HCT116 (cell line): Measurements from ENCODE around the gene NF1. TPM values are rescaled to one million over a fixed set of nuclear protein-coding genes. Genes with fewer than 3 reads are reported as not detected.

Experiments used
- ATAC-seq: fragments of 200-7000 bp; cut with Tn5 transposase; 2 replicates; pipeline ENCODE4 v1.9.1; 2020; ENCODE audit warnings: mild to moderate bottlenecking, moderate library complexity
- BruUV-seq: library from RNA; stranded (reverse); fragments of 400-500 nt; replicated peaks from 2 replicates; lab custom pipeline; 2021; lab: Mats Ljungman, UMichigan
- CTCF ChIA-PET: fragments of 300-600 bp; sonication (Branson Sonifier 250); formaldehyde crosslinking; loops from one replicate; lab custom pipeline; 2021; ENCODE audit warnings: antibody characterized with exemption; lab: Charles Lee
- POLR2A ChIA-PET: fragments of 300-600, 350-600 bp; sonication (Branson Sonifier 250); formaldehyde crosslinking; loops from one replicate; lab custom pipeline; 2021; ENCODE audit warnings: antibody characterized with exemption; lab: Charles Lee
- RAD21 ChIA-PET, 2 experiments: fragments of 300-600 bp; sonication (Branson Sonifier 250); formaldehyde crosslinking; loops; one replicate each; lab custom pipeline; 2023; ENCODE audit warnings: low total read pairs in 2 of 2; ENCODE audit not compliant: uncharacterized antibody in 2 of 2, unreplicated experiment in 2 of 2, low non-redundant PET in 1 of 2; lab: Charles Lee
- DNase-seq: peaks from one replicate; pipeline ENCODE4 v3.0.0-alpha.2; 2010; ENCODE audit warnings: low read depth, low spot score
- H2AFZ ChIP-seq: fragments of 200-600 bp; shearing (Covaris generic), sonication (generic); 2 replicates; pipeline ENCODE4 v1.6.1; 2017; ENCODE audit warnings: low read depth, mixed run types, mixed read lengths, antibody characterized with exemption, low read length; ENCODE audit not compliant: poor library complexity, severe bottlenecking
- H3K27ac ChIP-seq: 2 replicates; pipeline ENCODE4 v1.5.1; 2012; ENCODE audit warnings: low read depth, low read length
- H3K27me3 ChIP-seq: fragments of 200-600 bp; sonication (generic); 2 replicates; pipeline ENCODE4 v1.6.1; 2016; ENCODE audit warnings: mixed run types, low read length, mixed read lengths; ENCODE audit not compliant: insufficient read depth
- H3K36me3 ChIP-seq, 2 experiments: fragments of 200-500 bp in 1 of 2; fragments of 200-600 bp in 1 of 2; sonication (Bioruptor generic) in 1 of 2; sonication (generic) in 1 of 2; 2 replicates each; pipeline versions ENCODE4 v1.5.1 to v1.6.1; 2014 to 2016; ENCODE audit warnings: low read length in 2 of 2, inconsistent platforms in 1 of 2, mixed read lengths in 1 of 2, mixed run types in 1 of 2; ENCODE audit not compliant: insufficient read depth in 2 of 2, control insufficient read depth in 1 of 2
- H3K4me1 ChIP-seq, 2 experiments: fragments of 200-600 bp in 1 of 2; sonication (generic) in 1 of 2; 2 replicates each; pipeline versions ENCODE4 v1.5.1 to v1.6.1; 2012 to 2017; ENCODE audit warnings: low read length in 2 of 2, inconsistent platforms in 1 of 2, mild to moderate bottlenecking in 1 of 2, mixed read lengths in 1 of 2, mixed run types in 1 of 2, moderate library complexity in 1 of 2; ENCODE audit not compliant: insufficient read depth in 2 of 2, control insufficient read depth in 1 of 2
- H3K4me2 ChIP-seq: fragments of 200-600 bp; sonication (generic); 2 replicates; pipeline ENCODE4 v1.6.1; 2017; ENCODE audit warnings: mixed run types, low read length, mixed read lengths
- H3K4me3 ChIP-seq, 2 experiments: fragments of 200-600 bp in 1 of 2; sonication (generic) in 1 of 2; replicated peaks in 1 of 2; 2 replicates each; pipeline ENCODE4 v1.5.1; 2011 to 2016; ENCODE audit warnings: low read length in 2 of 2, control low read depth in 1 of 2, low read depth in 1 of 2, mild to moderate bottlenecking in 1 of 2, mixed read lengths in 1 of 2, mixed run types in 1 of 2
- H3K79me2 ChIP-seq: fragments of 200-600 bp; sonication (generic); 2 replicates; pipeline ENCODE4 v1.6.1; 2017; ENCODE audit warnings: mild to moderate bottlenecking, mixed run types, low read length, moderate library complexity, mixed read lengths; ENCODE audit not compliant: insufficient read depth
- H3K9ac ChIP-seq: fragments of 200-600 bp; sonication (generic); 2 replicates; pipeline ENCODE4 v1.6.1; 2016; ENCODE audit warnings: low read length, mixed read lengths
- H3K9me2 ChIP-seq: fragments of 200-600 bp; sonication (generic), shearing (Covaris generic); 2 replicates; pipeline ENCODE4 v1.6.1; 2017; ENCODE audit warnings: mixed run types, mild to moderate bottlenecking, moderate library complexity; ENCODE audit not compliant: insufficient read depth
- H3K9me3 ChIP-seq, 2 experiments: fragments of 200-500 bp in 1 of 2; fragments of 200-600 bp in 1 of 2; sonication (Bioruptor generic) in 1 of 2; sonication (generic) in 1 of 2; 2 replicates each; pipeline ENCODE4 v1.6.1; 2014 to 2017; ENCODE audit warnings: low read length in 2 of 2, mixed read lengths in 2 of 2, inconsistent platforms in 1 of 2, low read depth in 1 of 2, mild to moderate bottlenecking in 1 of 2, mixed run types in 1 of 2, moderate library complexity in 1 of 2; ENCODE audit not compliant: control insufficient read depth in 1 of 2, insufficient read depth in 1 of 2
- H4K20me1 ChIP-seq: fragments of 200-600 bp; sonication (generic), shearing (Covaris generic); 2 replicates; pipeline ENCODE4 v1.6.1; 2017; ENCODE audit warnings: mixed run types, mild to moderate bottlenecking, moderate library complexity; ENCODE audit not compliant: insufficient read depth
- CTCF ChIP-seq, 3 experiments: fragments of 200-600 bp in 1 of 3; sonication (generic) in 1 of 3; IDR thresholded peaks in 2 of 3; conservative IDR thresholded peaks in 1 of 3; 2 replicates each; pipeline ENCODE4 v1.5.1; 2012 to 2017; ENCODE audit warnings: low read depth in 2 of 3, low read length in 2 of 3, antibody characterized with exemption in 1 of 3, borderline replicate concordance in 1 of 3, control low read depth in 1 of 3, mild to moderate bottlenecking in 1 of 3, mixed read lengths in 1 of 3, mixed run types in 1 of 3, moderate library complexity in 1 of 3; ENCODE audit not compliant: insufficient read depth in 1 of 3
- ELF1 ChIP-seq: IDR thresholded peaks from 2 replicates; pipeline ENCODE4 v1.6.1; 2012; ENCODE audit warnings: low read depth, borderline replicate concordance
- FOSL1 ChIP-seq: IDR thresholded peaks from 2 replicates; pipeline ENCODE4 v1.6.1; 2012; ENCODE audit warnings: low read depth
- POLR2AphosphoS5 ChIP-seq: IDR thresholded peaks from 2 replicates; pipeline ENCODE4 v1.6.1; 2011; ENCODE audit warnings: mild to moderate bottlenecking, low read depth, low read length, moderate library complexity
- intact Hi-C: fragments of 100-400 bp; cut with micrococcal nuclease; formaldehyde crosslinking; loops from 2 replicates; pipeline ENCODE4 v1.10.0; 2022
- total RNA-seq: library from RNA; stranded (reverse); gene quantifications from one replicate; pipeline ENCODE4 v1.2.1, GENCODE V29; 2021; ENCODE audit not compliant: unreplicated experiment

The NF1 gene
- total RNA-seq, 1 experiment from 2014 or later: 20.8 TPM

- H3K9me3 ChIP-seq: no peaks in the 10 kb centered on the region
- no peak overlapping the region for H2AFZ ChIP-seq
- POLR2A ChIA-PET: no interaction called here
These were observed 311.2 kb downstream of the NF1 start for GRCh38 chr17:31405890-31406371.

More at GRCh38 chr17:31405890-31406371, 311.2 kb downstream of the NF1 start:
- DNase-seq: no peak
- Histone ChIP-seq H3K79me2 (no peaks in the 10 kb centered on the region), H3K4me3 (no peak overlapping the region), H3K27ac (no peak overlapping the region), H3K9me2 (no peaks in the 10 kb centered on the region), H3K27me3 (0 out of 2 replicates have a peak, but pooled peaks cover 4% of the 10 kb centered on the region), H3K4me1 (no peaks in the 10 kb centered on the region), H3K4me2 (no peak overlapping the region), H3K9ac (no peak overlapping the region), H3K36me3 (no peaks in the 10 kb centered on the region), H4K20me1 (no peaks in the 10 kb centered on the region)
- intact Hi-C loops: no loop called here
- TF ChIP-seq FOSL1 (no peak), ELF1 (no peak), CTCF (IDR thresholded peaks at IDR 0.05 in 2 of 3, conservative IDR thresholded peaks at IDR 0.05 in 1 of 3; ENCODE audit: borderline replicate concordance in 1 of 3, insufficient read depth in 1 of 3, low read depth in 2 of 3, low read length in 2 of 3) (0 out of 6 replicates have a peak, but pooled peaks of 1 of the 3 experiments have one; percentile 2), POLR2AphosphoS5 (no peak)
- no TSS peak for BruUV-seq
- ChIA-PET CTCF (interaction anchor here (1.1 kb wide), 1 partner anchor 8 kb away, joined by 4 read pairs; no protein-coding TSS in a partner anchor), RAD21 (interaction anchor here (0.6 to 1.2 kb wide), 2 partner anchors 82 to 119 kb away, joined by 3 read pairs; no protein-coding TSS in a partner anchor)
- ATAC-seq: peak; percentile 84
